Measurements from ENCODE around the gene PLD1.

Gene PLD1

GRCh38 chr3:171620825-171621434 lies 189.4 kb downstream of the PLD1 start:
- DNase-seq (ENCODE audit: low read depth, low spot score): peak; percentile 38

- DNase-seq (ENCODE audit: low read depth, low spot score): no peak
These were observed 193.5 kb downstream of the PLD1 start for GRCh38 chr3:171616798-171617197.

DNA sequence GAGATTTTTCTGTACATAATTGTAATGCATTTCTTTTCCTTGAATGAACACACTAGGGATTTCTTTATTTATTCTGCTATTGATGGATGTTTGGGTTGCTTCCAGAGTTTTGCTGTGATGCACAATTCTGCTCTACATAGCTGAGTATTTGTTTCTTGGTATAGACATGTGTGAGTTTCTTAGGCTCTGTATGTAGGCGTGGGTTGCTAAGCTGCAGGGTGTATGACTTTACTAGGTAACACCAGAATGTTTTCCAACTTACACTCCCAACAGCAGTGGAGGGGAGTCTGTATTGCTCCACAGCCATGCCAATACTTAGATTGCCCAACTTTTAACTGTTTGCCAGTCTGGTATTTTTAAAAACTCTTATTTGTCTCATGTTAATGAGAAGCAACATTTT lies 194.6 kb downstream of the PLD1 start:
- no peak for DNase-seq (ENCODE audit: low read depth, low spot score)

- DNase-seq (ENCODE audit: low read depth, low spot score): no peak
These were observed 195.0 kb downstream of the PLD1 start for GRCh38 chr3:171615281-171615680.

DNA sequence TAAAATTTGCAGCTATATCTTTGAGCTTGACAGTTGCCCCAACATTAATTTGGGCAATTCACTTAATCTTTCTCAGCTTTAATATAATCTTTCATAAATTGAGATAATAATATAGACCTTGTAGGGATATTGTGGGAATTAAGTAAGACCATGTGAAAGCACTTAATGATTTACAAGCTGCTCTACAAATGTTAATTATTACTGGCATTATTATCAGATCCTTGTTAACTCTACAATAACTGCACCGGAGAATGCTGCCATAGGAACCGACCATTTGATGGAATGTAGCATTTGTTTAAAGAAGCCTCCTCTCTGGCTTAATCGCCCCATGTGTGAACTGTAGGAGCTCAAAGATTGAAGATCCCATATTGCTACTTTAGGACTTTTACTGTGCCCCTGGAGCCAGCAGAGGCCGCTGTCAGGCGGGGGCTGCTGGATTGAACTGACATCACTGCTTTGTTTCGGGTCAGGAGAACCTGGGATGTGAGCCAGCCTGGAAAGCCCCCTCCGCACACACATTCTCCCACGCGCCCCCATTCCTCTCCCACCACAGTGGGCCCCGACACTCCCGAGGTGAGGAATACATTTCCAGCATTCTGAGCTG lies 195.9 kb downstream of the PLD1 start:
- peak; percentile 85 for DNase-seq (ENCODE audit: low read depth, low spot score)

- no peak for DNase-seq (ENCODE audit: low read depth, low spot score)
These were observed 202.8 kb downstream of the PLD1 start for GRCh38 chr3:171607452-171607851.

- peak; percentile 26 for DNase-seq (ENCODE audit: low read depth, low spot score)
These were observed 204.0 kb downstream of the PLD1 start for GRCh38 chr3:171606151-171606751.

- no peak for DNase-seq (ENCODE audit: low read depth, low spot score)
These were observed 205.9 kb downstream of the PLD1 start for GRCh38 chr3:171604370-171604769.

DNA sequence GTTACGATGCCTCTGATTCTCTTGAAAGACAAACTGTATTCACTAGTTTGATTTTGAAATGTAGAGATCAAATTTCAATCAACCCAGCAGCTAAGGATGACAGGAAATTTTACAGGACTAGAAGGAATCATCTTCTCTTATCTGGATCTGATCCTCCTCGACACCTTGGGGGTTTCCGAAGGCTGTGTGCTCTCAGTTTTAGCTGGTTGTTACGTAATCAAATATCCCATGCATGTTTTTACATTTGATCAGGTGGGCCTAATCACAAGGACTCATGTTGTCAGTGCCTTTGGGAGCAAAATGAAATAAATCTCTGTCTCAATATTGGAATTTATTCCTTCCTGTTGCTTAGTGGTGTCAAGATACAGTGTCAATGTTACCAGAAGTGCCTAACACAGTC lies 208.2 kb downstream of the PLD1 start:
- no peak for DNase-seq (ENCODE audit: low read depth, low spot score)

- peak; percentile 26 for DNase-seq (ENCODE audit: low read depth, low spot score)
These were observed 210.3 kb downstream of the PLD1 start for GRCh38 chr3:171600030-171600429.

- DNase-seq (ENCODE audit: low read depth, low spot score): no peak
These were observed 211.3 kb downstream of the PLD1 start for GRCh38 chr3:171598990-171599389.

DNA sequence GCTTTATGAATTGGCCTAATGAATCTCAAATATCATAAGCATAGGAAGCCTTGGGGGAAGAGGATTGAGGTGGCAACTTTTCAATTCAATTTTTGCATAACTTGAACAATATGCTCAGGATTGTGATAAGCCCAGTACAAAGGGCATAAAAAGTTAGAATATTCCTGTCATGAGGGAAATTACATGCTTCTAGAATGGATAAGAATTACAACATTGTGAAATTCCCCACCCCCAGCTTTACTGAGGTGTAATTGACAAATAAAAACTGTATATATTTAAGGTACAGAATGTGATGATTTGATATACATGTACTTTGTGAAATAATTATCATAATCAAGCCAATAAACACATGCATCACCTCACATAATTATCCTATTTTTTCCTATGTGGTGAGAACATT lies 217.5 kb downstream of the PLD1 start:
- no peak for DNase-seq (ENCODE audit: low read depth, low spot score)

- no peak for DNase-seq (ENCODE audit: low read depth, low spot score)
These were observed 219.2 kb downstream of the PLD1 start for GRCh38 chr3:171591070-171591469.

DNA sequence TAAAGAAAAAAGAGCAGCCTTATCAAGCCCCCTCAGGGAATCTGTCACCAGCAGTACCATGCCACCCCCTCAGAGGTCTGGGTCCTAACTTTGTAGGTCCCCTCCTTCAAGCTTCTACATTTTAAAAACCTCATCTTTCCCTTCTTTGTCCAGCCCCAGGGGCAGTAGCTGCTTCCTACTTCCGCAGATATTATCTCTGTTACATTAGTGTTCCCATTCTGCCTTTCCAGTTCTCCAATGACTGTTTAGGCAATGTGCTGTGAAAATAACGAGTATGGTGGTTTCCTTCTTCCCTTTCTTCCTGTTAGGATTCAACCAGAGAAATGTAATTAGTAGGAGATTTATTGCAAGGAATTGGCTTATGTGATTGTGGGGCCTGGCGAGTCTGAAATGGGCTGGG lies 224.0 kb downstream of the PLD1 start:
- DNase-seq (ENCODE audit: low read depth, low spot score): peak; percentile 6

GRCh38 chr3:171585039-171585438 lies 225.2 kb downstream of the PLD1 start:
- DNase-seq (ENCODE audit: low read depth, low spot score): peak; percentile 70

- no peak for DNase-seq (ENCODE audit: low read depth, low spot score)
These were observed 226.2 kb downstream of the PLD1 start for GRCh38 chr3:171584100-171584499.

DNA sequence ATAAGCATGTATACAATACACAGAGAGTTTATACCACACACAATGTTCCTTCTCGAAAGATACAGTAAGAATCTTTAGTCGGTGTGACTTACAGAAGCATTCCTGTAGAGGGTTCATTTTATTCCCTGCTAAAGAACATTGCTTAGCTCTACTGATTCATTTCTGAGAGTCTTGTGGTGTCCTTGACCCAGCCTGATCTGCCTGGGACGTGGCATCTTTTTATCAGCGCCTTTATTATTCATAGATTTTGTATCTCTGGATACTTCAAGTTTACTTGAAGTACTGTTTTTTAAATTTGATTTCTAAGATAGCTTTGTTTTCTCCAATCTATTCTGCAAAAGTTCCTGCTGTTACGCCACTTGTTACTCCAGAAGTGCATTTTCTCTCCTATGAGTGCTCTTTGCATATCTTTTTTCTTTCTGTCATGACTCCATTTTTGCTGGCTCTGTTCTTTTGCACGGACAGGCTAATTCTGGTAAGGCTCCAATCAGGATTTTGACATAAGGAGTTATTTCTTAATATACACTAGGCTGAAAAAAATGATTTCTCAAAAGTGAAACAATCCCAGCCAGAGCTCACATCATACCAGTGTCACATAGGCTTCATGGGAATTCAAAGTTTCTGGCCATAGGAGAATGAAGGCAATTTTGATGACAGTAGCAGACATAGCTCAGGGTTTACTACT lies 235.6 kb downstream of the PLD1 start:
- DNase-seq (ENCODE audit: low read depth, low spot score): no peak

DNA sequence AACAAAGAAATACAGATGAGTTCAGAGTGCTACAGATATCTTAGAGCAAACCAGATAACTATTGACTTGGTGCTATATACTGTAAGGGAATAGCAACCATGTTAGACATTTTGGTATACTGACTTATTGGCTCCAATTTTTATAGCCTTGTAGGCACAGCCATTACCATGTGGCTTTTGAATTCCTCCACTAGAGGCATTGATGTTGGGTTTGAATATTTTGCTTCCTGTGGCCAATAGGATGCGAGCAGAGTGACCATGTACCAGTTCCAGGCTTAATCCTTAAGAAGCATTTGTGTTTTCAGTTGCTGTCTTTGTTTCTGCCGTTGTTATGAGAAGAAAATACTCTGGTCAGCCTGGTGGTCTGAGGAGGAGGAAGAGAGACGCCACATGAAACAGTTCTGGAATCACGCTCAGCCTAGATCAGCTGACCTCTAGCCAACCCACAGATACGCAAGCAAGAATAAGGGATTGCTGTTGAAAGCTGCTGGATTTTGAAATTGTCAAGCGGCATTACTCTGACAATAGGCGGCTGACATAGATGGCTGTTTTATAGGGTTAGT lies 240.6 kb downstream of the PLD1 start:
- no peak for DNase-seq (ENCODE audit: low read depth, low spot score)

DNA sequence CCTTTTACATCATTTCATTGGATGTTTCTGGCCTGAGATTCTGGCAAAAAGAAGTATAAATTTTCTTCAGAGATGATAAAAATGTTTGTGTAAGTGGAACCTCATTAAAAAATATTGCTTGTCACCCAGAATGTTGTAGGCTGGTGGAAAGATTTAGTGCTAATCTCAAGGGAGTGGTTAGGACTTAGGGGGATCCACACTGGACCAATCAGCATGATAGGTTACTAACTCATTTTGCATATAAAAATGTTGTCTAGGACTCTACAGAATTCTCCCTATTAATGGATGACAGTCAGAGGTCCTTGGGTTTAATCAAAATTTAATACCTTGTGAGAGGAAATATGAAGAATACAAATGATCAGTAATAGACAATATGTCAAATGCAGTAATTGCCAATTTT lies 241.5 kb downstream of the PLD1 start:
- DNase-seq (ENCODE audit: low read depth, low spot score): no peak

DNA sequence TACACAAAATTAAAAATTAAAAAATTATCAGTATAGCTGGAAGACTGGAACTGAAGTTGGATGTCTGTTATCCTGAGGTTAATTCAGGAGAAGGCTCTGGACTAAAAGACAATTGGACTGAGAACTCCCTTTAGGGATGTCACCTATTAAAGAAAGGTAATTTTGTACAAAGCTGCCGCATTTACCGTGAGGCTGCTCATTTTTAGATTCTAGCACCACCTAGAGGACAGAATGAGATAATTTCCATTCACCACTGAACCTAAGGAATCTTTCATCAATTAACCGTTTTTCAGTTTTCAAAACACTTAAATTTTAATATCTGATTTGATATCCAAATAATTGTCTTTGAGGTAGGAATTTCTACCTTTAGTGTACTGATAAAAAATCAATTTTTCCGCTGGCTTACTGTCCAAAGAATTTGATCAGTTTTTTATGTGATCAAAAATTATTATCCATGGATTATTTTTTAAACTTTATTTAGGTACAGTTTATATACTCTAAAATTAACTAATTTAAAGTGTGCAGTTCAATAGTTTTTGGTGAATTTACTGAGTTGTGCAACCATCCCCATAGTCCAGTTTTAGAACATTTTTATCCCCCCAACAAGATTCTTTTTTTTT lies 243.4 kb downstream of the PLD1 start:
- peak; percentile 70 for DNase-seq (ENCODE audit: low read depth, low spot score)

- no peak for DNase-seq (ENCODE audit: low read depth, low spot score)
These were observed 244.7 kb downstream of the PLD1 start for GRCh38 chr3:171565481-171566058.
